GM13976 (cell line): Measurements from ENCODE around the gene COPS3.
"Not testable (repeated sequence)": the region's sequence is repeated elsewhere in the genome, so short reads cannot be mapped to it uniquely, and the experiment has no call there.

Experiments
- DNase-seq: peaks from one replicate; pipeline ENCODE4 v3.0.0; 2012; ENCODE audit warnings: low spot score
- in situ Hi-C: fragments of 300-500 bp; cut with MboI; formaldehyde crosslinking; loops from one replicate; pipeline ENCODE4 v1.12.0; 2022; ENCODE audit warnings: low sequenced_read_pairs, mixed read lengths, inconsistent platforms; ENCODE audit not compliant: unreplicated experiment
- TF ChIP-seq, protein P1 (sequence below): IDR thresholded peaks from 2 replicates; pipeline ENCODE4 v1.5.1; 2012; ENCODE audit warnings: borderline replicate concordance, mild to moderate bottlenecking; ENCODE audit not compliant: insufficient read depth; ENCODE audit errors: extremely low read depth, missing control alignments, control extremely low read depth

Gene COPS3

DNA sequence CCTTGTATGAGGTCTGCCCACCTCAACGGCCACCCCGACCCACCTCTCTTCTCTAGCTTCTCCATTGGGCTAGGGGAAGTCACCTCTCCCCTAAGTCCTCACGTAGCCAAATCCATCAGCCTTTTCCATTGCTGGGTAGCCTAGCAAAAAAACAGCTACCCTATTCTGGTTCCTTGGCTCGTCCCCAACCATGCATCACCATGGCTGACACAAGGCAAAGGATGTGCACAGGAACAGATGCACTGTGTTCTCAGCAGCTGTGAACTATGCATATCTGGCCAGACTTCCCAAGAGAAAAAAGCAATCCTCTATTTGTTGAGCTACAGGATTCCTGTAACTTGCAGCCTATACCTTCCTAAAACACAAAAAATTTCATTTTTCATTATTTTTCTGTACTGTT lies 22.0 kb downstream of the COPS3 start:
- no peak for DNase-seq
- in situ Hi-C loops = no loop called here
- TF ChIP-seq, protein P1, sequence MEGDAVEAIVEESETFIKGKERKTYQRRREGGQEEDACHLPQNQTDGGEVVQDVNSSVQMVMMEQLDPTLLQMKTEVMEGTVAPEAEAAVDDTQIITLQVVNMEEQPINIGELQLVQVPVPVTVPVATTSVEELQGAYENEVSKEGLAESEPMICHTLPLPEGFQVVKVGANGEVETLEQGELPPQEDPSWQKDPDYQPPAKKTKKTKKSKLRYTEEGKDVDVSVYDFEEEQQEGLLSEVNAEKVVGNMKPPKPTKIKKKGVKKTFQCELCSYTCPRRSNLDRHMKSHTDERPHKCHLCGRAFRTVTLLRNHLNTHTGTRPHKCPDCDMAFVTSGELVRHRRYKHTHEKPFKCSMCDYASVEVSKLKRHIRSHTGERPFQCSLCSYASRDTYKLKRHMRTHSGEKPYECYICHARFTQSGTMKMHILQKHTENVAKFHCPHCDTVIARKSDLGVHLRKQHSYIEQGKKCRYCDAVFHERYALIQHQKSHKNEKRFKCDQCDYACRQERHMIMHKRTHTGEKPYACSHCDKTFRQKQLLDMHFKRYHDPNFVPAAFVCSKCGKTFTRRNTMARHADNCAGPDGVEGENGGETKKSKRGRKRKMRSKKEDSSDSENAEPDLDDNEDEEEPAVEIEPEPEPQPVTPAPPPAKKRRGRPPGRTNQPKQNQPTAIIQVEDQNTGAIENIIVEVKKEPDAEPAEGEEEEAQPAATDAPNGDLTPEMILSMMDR = no peak

DNA sequence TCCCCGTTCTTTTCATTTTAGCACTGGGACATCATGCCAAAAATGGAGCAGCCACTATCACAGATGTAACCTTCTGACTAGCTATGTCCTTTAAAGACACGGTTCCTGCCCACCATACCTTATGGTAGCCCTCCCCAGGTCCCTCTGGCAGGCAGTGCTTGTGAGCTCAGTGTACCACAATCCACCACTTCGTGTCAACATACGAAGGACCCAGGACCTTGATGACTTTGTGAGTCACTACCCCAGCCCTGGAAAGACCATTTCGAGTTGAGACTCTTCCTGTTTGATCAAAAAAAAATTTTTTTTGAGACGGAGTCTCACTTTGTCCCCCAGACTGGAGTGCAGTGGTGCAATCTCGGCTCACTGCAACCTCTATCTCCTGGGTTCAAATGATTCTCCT lies 23.0 kb downstream of the COPS3 start:
- TF ChIP-seq, protein P1 = no peak
- DNase-seq = no peak
- in situ Hi-C loops = no loop called here

DNA sequence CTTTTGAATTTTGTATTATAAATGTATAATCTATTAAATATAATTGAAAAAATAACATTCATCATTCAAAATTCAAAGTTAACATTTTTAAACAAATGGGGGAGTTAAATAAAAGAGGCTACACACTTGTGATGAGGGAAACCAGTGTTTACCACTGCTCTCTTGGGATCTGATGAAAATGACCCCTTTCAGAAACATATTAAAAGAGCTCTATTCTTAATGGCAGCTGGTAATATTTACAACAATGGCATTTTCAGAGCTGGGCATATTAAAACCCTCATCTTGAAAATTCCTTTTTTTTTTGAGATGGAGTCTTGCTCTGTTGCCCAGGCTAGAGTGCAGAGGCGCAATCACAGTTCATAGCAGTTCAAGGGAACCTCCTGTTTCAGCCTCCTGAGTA lies 24.7 kb downstream of the COPS3 start:
- DNase-seq = no peak
- in situ Hi-C loops = no loop called here
- TF ChIP-seq, protein P1 = no peak

DNA sequence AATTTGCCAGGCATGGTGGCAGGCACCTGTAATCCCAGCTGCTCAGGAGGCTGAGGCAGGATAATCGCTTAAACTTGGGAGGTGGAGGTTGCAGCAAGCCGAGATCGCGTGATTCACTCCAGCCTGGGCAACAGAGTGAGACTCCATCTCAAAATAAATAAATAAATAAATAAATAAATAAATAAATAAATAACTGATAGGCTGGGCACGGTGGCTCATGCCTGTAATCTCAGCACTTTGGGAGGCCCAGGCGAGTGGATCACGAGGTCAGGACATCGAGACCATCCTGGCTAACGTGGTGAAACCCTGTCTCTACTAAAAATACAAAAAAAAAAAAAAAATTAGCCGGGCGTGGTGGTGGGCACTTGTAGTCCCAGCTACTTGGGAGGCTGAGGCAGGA lies 25.4 kb downstream of the COPS3 start:
- in situ Hi-C loops, DNase-seq: not testable (repeated sequence)

DNA sequence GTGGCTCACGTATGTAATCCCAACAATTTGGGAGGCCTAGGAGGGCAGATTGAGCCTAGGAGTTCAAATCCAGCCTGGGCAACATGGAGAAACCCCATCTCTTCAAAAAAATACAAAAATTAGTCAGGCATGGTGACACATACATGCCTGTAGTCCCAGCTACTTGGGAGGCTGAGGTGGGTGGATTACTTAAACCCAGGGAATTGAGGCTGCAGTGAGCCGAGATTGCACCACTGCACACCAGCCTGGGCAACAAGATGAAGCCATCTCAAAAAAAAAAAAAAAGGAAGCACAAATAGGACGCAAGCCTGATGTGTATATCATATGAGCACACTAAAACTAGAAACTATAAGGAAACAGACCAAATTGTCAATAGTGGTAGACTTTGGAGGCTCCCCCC lies 27.0 kb downstream of the COPS3 start:
- DNase-seq = no peak
- in situ Hi-C loops = no loop called here
- TF ChIP-seq, protein P1 = no peak

DNA sequence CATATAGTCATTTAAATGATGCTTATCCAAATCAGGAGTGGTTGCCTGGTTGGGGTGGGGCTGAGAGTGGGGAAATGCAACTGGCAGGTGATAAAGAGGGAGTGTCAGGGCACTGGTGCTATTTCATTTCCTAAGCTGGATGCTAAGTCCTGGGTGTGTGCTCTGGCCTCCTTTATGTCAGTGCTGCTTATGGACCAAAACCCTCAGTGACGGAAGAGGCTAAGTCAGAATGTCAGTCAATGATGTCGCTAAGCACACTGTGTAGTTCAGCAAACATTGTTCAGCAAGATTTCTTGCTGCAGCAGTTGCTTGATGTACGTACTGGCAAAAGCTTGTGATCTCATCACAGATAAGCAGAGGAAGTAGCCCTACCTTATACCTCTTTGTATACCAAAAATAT lies 27.6 kb downstream of the COPS3 start:
- TF ChIP-seq, protein P1 = no peak
- DNase-seq = no peak
- in situ Hi-C loops = no loop called here

DNA sequence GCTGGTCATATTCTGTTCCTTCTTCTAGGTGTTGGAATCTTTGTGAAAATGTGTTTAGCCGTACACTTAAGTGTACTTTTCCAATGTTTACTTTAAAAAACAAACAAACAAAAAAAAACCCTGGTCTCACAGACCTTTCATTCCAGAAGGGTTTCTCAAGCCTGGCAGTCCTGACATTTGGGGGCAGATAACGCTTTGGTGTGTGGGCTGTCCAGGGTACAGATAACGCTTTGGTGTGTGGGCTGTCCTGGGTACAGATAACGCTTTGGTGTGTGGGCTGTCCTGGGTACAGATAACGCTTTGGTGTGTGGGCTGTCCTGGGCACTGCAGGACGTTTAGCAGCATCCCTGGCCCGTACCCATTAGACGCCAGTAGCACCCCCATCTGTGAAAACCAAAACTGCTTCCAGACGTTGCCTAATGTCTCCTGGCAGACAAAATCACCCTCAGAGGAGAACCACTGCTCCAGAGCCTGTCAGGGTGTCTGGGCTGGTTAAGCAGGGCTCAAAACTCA lies 28.8 kb downstream of the COPS3 start:
- TF ChIP-seq, protein P1 = no peak
- no peak for DNase-seq
- in situ Hi-C loops = no loop called here
